GM19099 (cell line): ENCODE results near the gene IGHMBP2.

Experiments used
- POLR2A ChIP-seq: IDR thresholded peaks from 3 replicates; pipeline ENCODE4 v1.6.1; 2011; ENCODE audit warnings: low read depth; ENCODE audit not compliant: insufficient read length; ENCODE audit errors: extremely low read depth

The IGHMBP2 gene

GRCh38 chr11:68939583-68940555 is 36.2 kb downstream of the IGHMBP2 start:
- no peak for TF ChIP-seq POLR2A

- TF ChIP-seq POLR2A, result no peak
These were observed 37.1 kb downstream of the IGHMBP2 start for GRCh38 chr11:68940651-68941323.

- TF ChIP-seq POLR2A, result no peak
These were observed 37.8 kb downstream of the IGHMBP2 start for GRCh38 chr11:68941324-68942094.

- TF ChIP-seq POLR2A, result no peak
These were observed 38.5 kb downstream of the IGHMBP2 start for GRCh38 chr11:68942095-68942620.

GRCh38 chr11:68942751-68943271 is 39.1 kb downstream of the IGHMBP2 start:
- TF ChIP-seq POLR2A, result no peak

- TF ChIP-seq POLR2A, result no peak
These were observed 42.9 kb downstream of the IGHMBP2 start for GRCh38 chr11:68946416-68947090.

GRCh38 chr11:68947151-68947550 is 43.5 kb downstream of the IGHMBP2 start:
- no peak for TF ChIP-seq POLR2A

DNA sequence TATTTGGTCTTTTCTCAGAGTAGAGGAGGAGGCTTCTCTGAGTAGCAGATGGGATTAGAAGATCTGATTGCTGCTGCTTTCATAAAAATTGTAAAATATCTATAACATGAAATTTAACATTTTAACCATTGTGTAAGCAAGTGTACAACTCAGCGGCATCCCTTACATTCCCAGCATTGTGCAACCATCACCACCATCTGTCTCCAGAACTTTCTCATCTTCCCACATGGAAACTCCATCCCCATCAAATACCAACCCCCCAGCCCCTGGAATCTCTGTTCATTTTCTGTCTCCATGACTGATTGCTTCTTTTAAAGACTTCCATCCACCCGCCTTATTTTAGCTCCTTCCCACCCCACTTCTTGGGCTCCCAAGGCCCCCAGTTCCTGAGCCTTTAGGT is 44.8 kb downstream of the IGHMBP2 start:
- TF ChIP-seq POLR2A, result no peak

DNA sequence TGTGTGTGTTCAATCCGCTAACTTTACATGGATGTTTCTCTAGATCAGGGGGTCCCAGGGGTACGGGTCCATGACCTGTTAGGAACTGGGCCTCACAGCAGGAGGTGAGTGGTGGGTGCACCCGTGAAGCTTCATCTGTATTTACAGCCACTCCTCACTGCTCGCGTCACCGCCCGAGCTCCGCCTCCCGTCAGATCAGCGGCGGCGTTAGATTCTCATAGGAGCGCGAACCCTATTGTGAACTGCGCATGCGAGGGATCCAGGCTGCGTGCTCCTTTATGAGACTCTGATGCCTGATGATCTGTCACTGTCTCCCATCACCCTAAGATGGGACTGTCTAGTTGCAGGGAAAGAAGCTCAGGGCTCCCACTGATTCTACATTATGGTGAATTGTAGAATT is 45.2 kb downstream of the IGHMBP2 start:
- TF ChIP-seq POLR2A, result no peak

DNA sequence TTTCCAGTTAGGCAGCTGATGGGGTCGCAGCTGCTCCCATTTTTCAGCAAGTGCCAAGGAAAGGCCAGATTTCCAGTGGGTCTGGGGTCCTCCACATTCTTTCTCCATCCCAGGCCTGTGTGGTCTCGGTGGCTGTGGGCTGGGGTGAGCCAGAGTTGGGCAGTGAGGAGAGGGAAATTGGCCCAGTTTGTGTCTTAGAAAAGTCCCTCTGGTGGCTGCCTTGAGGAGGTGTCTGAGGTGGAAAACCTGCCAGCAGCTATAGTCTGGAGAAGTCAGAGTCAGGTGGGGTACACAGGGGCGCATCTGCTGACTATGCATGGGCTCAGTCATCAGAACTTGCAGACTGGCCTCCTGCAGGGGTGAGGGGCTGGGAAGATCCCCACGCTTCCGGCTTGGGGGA is 46.6 kb downstream of the IGHMBP2 start:
- no peak for TF ChIP-seq POLR2A

DNA sequence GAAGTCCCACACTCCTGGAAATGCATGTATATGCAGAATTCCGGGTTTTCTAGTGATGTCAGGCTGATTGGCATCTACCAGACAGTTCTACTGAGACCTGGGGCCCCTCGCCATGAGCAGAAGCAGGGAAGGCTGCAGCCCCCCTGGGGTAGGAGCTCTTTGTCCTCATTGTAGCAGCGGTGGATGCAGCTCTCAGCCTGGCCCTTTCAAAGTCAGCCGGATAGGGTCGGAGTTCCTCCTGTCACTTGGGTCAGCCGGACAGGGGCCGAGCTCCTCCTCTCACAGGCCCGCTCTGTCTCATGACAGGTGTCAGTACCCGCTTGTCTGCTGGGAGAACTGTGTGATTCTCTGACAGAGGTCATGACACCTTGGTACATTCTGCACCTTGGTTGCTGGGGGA is 47.1 kb downstream of the IGHMBP2 start:
- TF ChIP-seq POLR2A, result no peak

DNA sequence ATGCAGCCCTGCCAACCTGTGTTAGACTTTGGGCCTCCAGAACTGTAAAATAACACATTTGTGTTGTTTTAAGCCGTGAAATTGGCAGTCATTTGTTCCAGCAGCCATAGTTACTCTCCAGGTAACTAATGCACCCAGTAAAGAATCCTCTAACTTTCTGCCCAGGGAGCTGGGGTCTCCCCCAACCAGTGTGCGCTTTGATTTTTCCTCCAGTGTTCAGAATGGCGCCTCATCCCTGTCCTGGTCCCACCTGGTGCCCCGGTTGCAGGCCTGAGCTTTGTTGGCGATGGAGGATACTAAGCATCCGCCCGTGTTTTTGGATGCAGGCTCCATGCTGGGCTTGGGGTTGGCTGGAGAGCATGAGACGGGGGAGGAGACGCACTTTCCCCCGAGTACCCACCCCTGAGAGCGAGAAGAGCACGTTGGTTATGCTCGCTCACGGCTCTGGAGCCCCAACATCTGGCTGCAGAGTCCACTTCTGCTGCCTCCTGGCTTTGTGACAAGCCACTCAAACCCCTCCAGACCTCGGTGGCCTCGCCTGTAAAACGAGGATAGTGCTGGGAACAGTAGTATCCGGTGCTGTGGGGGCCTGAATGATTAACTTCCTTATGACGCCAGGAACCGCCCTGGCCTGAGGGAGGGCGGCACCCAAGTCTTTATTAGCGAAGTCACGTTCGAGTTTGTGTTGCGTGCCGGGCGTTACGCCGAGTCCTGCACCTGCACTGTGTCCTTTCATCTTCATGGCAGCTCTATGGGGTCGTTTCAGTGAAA is 51.3 kb downstream of the IGHMBP2 start:
- no peak for TF ChIP-seq POLR2A

- TF ChIP-seq POLR2A, result no peak
These were observed 51.9 kb downstream of the IGHMBP2 start for GRCh38 chr11:68955607-68955958.

- TF ChIP-seq POLR2A, result no peak
These were observed 52.5 kb downstream of the IGHMBP2 start for GRCh38 chr11:68956142-68956541.
